ENCODE data around the gene LTA4H.
A peak's percentile ranks its signal among the peaks of the same experiment; 100 is the strongest.
"Not testable (repeated sequence)": the region's sequence is repeated elsewhere in the genome, so short reads cannot be mapped to it uniquely, and the experiment has no call there.

LTA4H gene

DNA sequence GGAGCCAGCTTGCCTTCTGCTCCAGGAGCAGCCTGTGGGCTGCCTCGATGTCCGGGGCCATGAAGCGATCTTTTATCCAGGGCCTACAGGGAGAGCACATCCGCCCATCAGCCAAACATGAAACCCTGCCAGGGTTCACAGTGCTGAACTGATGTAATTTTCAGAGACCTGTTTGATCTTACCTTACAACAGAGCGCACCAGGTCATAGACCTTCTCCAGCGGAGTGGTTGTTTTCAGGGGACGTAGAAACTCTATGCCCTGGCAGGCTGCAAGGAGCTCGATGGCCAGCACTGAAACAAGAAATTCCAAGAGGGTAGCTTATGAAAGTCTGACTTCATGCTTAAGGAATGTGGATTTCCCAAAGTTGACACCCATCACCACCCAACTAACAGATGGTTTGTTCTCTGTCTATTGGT is 59.0 kb downstream of the LTA4H start:
- no peak overlapping the region for H3K4me3 ChIP-seq (ENCODE audit: low read depth in 1 of 2, low read length in 1 of 2)
- H3K36me3 ChIP-seq, result peaks cover 96% of the 10 kb centered on the region
- H3K9me3 ChIP-seq, result no peaks in the 10 kb centered on the region
- no peak overlapping the region for H3K27ac ChIP-seq
- no peak for TF ChIP-seq CTCF (IDR thresholded peaks at IDR 0.05)
- no peaks in the 10 kb centered on the region for H3K27me3 ChIP-seq
- H3K4me1 ChIP-seq (ENCODE audit: control insufficient read depth in 1 of 2, insufficient read depth in 1 of 2, low read depth in 1 of 2, low read length in 1 of 2), result no peaks in the 10 kb centered on the region

DNA sequence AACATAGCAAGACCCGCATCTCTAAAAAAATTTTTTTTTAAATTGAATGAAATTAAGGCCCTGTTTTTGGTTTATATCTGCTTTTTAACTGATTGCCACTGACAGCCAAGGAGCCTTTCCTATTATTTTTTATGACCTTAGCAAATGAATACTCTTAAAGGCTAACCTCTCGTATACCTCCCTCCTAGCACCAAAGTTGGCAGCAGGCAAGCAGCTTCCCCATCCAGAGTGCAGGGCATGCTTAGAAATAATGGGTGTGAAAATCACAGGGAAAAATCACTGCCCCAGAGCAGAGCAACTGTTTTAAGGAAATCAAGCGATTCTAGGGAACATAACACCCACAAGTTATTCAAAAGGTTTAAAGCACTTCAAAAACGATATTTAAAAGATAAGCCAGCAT is 59.9 kb downstream of the LTA4H start:
- Histone ChIP-seq H3K27ac (no peak overlapping the region), H3K36me3 (peaks cover 87% of the 10 kb centered on the region), H3K4me1 (ENCODE audit: control insufficient read depth in 1 of 2, insufficient read depth in 1 of 2, low read depth in 1 of 2, low read length in 1 of 2) (no peaks in the 10 kb centered on the region), H3K9me3 (no peaks in the 10 kb centered on the region), H3K27me3 (no peaks in the 10 kb centered on the region), H3K4me3 (ENCODE audit: low read depth in 1 of 2, low read length in 1 of 2) (no peak overlapping the region)
- no peak for TF ChIP-seq CTCF (IDR thresholded peaks at IDR 0.05)

DNA sequence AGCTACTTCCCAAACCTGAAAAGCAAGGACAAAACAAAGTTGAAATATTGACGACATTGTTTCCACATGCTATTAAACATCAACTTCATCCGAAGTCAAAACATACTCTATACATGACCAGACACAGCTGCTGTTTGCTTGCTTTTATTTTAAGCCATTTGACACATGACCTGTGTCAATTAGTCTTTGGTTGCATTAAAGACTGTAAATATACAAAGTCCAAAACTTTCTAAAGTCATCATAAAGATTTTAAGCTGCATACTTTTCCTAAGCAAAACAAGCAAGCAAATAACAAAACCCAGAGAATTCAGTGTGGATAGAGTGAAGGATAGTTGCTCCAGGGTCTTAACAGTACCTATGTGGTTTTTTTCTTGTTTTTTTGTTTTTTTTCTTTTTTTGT is 61.0 kb downstream of the LTA4H start:
- no peaks in the 10 kb centered on the region for H3K27me3 ChIP-seq
- no peak for TF ChIP-seq CTCF (IDR thresholded peaks at IDR 0.05)

GRCh38 chr12:95972832-95973456 is 62.4 kb downstream of the LTA4H start:
- Histone ChIP-seq H3K4me3 (ENCODE audit: low read depth in 1 of 2, low read length in 1 of 2) (no peak overlapping the region), H3K36me3 (peaks cover 61% of the 10 kb centered on the region), H3K27ac (peak overlapping the region; percentile 35), H3K4me1 (ENCODE audit: control insufficient read depth in 1 of 2, insufficient read depth in 1 of 2, low read depth in 1 of 2, low read length in 1 of 2) (no peaks in the 10 kb centered on the region), H3K9me3 (no peaks in the 10 kb centered on the region), H3K27me3 (no peaks in the 10 kb centered on the region)
- no peak for TF ChIP-seq CTCF (IDR thresholded peaks at IDR 0.05)

More for the DNA sequence above, 61.0 kb downstream of the LTA4H start:
- peaks cover 76% of the 10 kb centered on the region for H3K36me3 ChIP-seq
- no peaks in the 10 kb centered on the region for H3K9me3 ChIP-seq
- H3K27ac ChIP-seq, result no peak overlapping the region
- no peaks in the 10 kb centered on the region for H3K4me1 ChIP-seq (ENCODE audit: control insufficient read depth in 1 of 2, insufficient read depth in 1 of 2, low read depth in 1 of 2, low read length in 1 of 2)
- no peak overlapping the region for H3K4me3 ChIP-seq (ENCODE audit: low read depth in 1 of 2, low read length in 1 of 2)

- H3K27me3 ChIP-seq, result no peaks in the 10 kb centered on the region
- H3K27ac ChIP-seq, result no peak overlapping the region
- H3K4me1 ChIP-seq (ENCODE audit: control insufficient read depth in 1 of 2, insufficient read depth in 1 of 2, low read depth in 1 of 2, low read length in 1 of 2), result no peaks in the 10 kb centered on the region
- no peaks in the 10 kb centered on the region for H3K9me3 ChIP-seq
- no peak for TF ChIP-seq CTCF (IDR thresholded peaks at IDR 0.05)
- H3K4me3 ChIP-seq (ENCODE audit: low read depth in 1 of 2, low read length in 1 of 2), result no peak overlapping the region
- H3K36me3 ChIP-seq, result peaks cover 41% of the 10 kb centered on the region
Measured at GRCh38 chr12:95970905-95971304, 64.5 kb downstream of the LTA4H start.

DNA sequence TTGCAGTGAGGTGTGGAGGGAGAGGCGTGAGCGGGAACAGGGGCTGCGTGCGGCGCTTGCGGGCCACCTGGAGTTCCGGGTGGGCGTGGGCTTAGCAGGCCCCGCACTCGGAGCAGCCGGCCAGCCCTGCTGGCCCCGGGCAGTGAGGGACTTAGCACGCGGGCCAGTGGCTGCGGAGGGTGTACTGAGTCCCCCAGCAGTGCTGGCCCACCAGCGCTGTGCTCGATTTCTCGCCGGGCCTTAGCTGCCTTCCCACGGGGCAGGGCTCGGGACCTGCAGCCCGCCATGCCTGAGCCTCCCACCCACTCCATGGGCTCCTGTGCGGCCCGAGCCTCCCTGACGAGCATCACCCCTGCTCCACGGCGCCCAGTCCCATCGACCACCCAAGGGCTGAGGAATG is 66.3 kb downstream of the LTA4H start:
- H3K27ac ChIP-seq; H3K4me3 ChIP-seq (ENCODE audit: low read depth in 1 of 2, low read length in 1 of 2); H3K4me1 ChIP-seq (ENCODE audit: control insufficient read depth in 1 of 2, insufficient read depth in 1 of 2, low read depth in 1 of 2, low read length in 1 of 2); H3K27me3 ChIP-seq; H3K9me3 ChIP-seq: not testable (repeated sequence)
- peaks cover 23% of the 10 kb centered on the region for H3K36me3 ChIP-seq
